SK-N-MC (cell line): ENCODE measurements around the gene UXS1.

ENCODE experiments used
- DNase-seq: peaks from one replicate; pipeline ENCODE4 v3.0.0-alpha.2; 2011; ENCODE audit warnings: low read depth, low spot score
- H3K27ac ChIP-seq: fragments of 200-600 bp; sonication (generic); 2 replicates; pipeline ENCODE4 v1.5.1; 2016; ENCODE audit warnings: mixed run types
- H3K36me3 ChIP-seq: fragments of 200-600 bp; sonication (generic); 2 replicates; pipeline ENCODE4 v1.6.1; 2017; ENCODE audit warnings: antibody characterized with exemption, low read length, mixed read lengths; ENCODE audit not compliant: insufficient read depth
- H3K4me3 ChIP-seq: fragments of 200-600 bp; sonication (generic); 2 replicates; pipeline ENCODE4 v1.5.1; 2016
- H3K9ac ChIP-seq: fragments of 200-600 bp; sonication (generic); 2 replicates; pipeline ENCODE4 v1.8.0; 2017; ENCODE audit warnings: mixed run types, mixed read lengths; ENCODE audit not compliant: insufficient read length
- H3K9me3 ChIP-seq: fragments of 200-600 bp; sonication (generic); 2 replicates; pipeline ENCODE4 v1.6.1; 2017; ENCODE audit warnings: low read depth, mild to moderate bottlenecking, antibody characterized with exemption, low read length, moderate library complexity, mixed read lengths
- EZH2 ChIP-seq: fragments of 200-600 bp; sonication (generic); IDR thresholded peaks from one replicate; pipeline ENCODE4 v1.6.1; 2017; ENCODE audit warnings: antibody characterized with exemption
- FOXP2 ChIP-seq: optimal IDR thresholded peaks from 2 replicates; pipeline ENCODE3; 2011; ENCODE audit warnings: mild to moderate bottlenecking, moderate library complexity; ENCODE audit not compliant: insufficient read depth; ENCODE audit errors: extremely low read length, control extremely low read depth
- POLR2AphosphoS5 ChIP-seq: IDR thresholded peaks from 2 replicates; pipeline ENCODE4 v1.6.1; 2012; ENCODE audit warnings: mild to moderate bottlenecking, low read depth, low read length, borderline replicate concordance

The UXS1 gene

GRCh38 chr2:106192752-106193689 lies 1.1 kb downstream of the UXS1 start:
- no peak for DNase-seq
- Histone ChIP-seq H3K27ac (no peak overlapping the region), H3K36me3 (no peaks in the 10 kb centered on the region), H3K4me3 (peak overlapping the region; percentile 90), H3K9me3 (no peaks in the 10 kb centered on the region), H3K9ac (peak overlapping the region; percentile 77)
- TF ChIP-seq FOXP2 (no peak), POLR2AphosphoS5 (no peak)

- DNase-seq, result no peak
- H3K36me3 ChIP-seq, result no peaks in the 10 kb centered on the region
- no peak overlapping the region for H3K9ac ChIP-seq
- no peaks in the 10 kb centered on the region for H3K9me3 ChIP-seq
- no peak overlapping the region for H3K27ac ChIP-seq
- TF ChIP-seq POLR2AphosphoS5 (no peak), EZH2 (no peak), FOXP2 (no peak)
- no peak overlapping the region for H3K4me3 ChIP-seq
Observed at GRCh38 chr2:106191511-106192016, 2.5 kb downstream of the UXS1 start.

- H3K27ac ChIP-seq, result no peak overlapping the region
- H3K4me3 ChIP-seq, result no peak overlapping the region
- H3K9me3 ChIP-seq, result no peaks in the 10 kb centered on the region
- no peaks in the 10 kb centered on the region for H3K36me3 ChIP-seq
- TF ChIP-seq POLR2AphosphoS5 (no peak), EZH2 (no peak), FOXP2 (no peak)
- no peak overlapping the region for H3K9ac ChIP-seq
- no peak for DNase-seq
Observed at GRCh38 chr2:106189764-106190468, 4.2 kb downstream of the UXS1 start.

GRCh38 chr2:106189325-106189724 lies 4.8 kb downstream of the UXS1 start:
- no peaks in the 10 kb centered on the region for H3K36me3 ChIP-seq
- no peaks in the 10 kb centered on the region for H3K9me3 ChIP-seq
- TF ChIP-seq EZH2, result no peak
- TF ChIP-seq POLR2AphosphoS5, result no peak
- no peak for TF ChIP-seq FOXP2
- H3K27ac ChIP-seq, result no peak overlapping the region
- DNase-seq, result no peak
- no peak overlapping the region for H3K9ac ChIP-seq
- no peak overlapping the region for H3K4me3 ChIP-seq

- no peaks in the 10 kb centered on the region for H3K9me3 ChIP-seq
- no peak overlapping the region for H3K9ac ChIP-seq
- H3K36me3 ChIP-seq, result no peaks in the 10 kb centered on the region
- no peak for DNase-seq
- no peak overlapping the region for H3K4me3 ChIP-seq
- no peak for TF ChIP-seq FOXP2
- TF ChIP-seq POLR2AphosphoS5, result no peak
- no peak for TF ChIP-seq EZH2
- no peak overlapping the region for H3K27ac ChIP-seq
Observed at GRCh38 chr2:106187273-106187891, 6.7 kb downstream of the UXS1 start.

GRCh38 chr2:106185475-106186184 lies 8.5 kb downstream of the UXS1 start:
- Histone ChIP-seq H3K36me3 (no peaks in the 10 kb centered on the region), H3K9me3 (no peaks in the 10 kb centered on the region), H3K27ac (no peak overlapping the region), H3K9ac (no peak overlapping the region), H3K4me3 (no peak overlapping the region)
- TF ChIP-seq FOXP2 (no peak), POLR2AphosphoS5 (no peak), EZH2 (no peak)
- DNase-seq, result no peak

- no peak overlapping the region for H3K4me3 ChIP-seq
- TF ChIP-seq EZH2 (no peak), POLR2AphosphoS5 (no peak), FOXP2 (no peak)
- no peak overlapping the region for H3K27ac ChIP-seq
- no peak for DNase-seq
- no peaks in the 10 kb centered on the region for H3K36me3 ChIP-seq
- H3K9ac ChIP-seq, result no peak overlapping the region
- no peaks in the 10 kb centered on the region for H3K9me3 ChIP-seq
Observed at GRCh38 chr2:106184857-106185256, 9.2 kb downstream of the UXS1 start.

- H3K9me3 ChIP-seq, result no peaks in the 10 kb centered on the region
- TF ChIP-seq EZH2 (no peak), POLR2AphosphoS5 (no peak), FOXP2 (no peak)
- no peaks in the 10 kb centered on the region for H3K36me3 ChIP-seq
- H3K27ac ChIP-seq, result no peak overlapping the region
- H3K4me3 ChIP-seq, result no peak overlapping the region
- DNase-seq, result no peak
- no peak overlapping the region for H3K9ac ChIP-seq
Observed at GRCh38 chr2:106184394-106184793, 9.7 kb downstream of the UXS1 start.
